Karpas-422 (cell line): Measurements from ENCODE around the gene TWIST2. TPM values are rescaled to one million over a fixed set of nuclear protein-coding genes. Genes with fewer than 3 reads are reported as not detected.

ENCODE experiments used
- DNase-seq: peaks from one replicate; pipeline ENCODE4 v3.0.0-alpha.2; 2015
- H2AFZ ChIP-seq: fragments of 200-600 bp; sonication (generic); 2 replicates; pipeline ENCODE4 v1.6.1; 2014; ENCODE audit warnings: antibody characterized with exemption, low read length, mixed read lengths
- H3K27ac ChIP-seq: fragments of 200-600 bp; sonication (generic); 2 replicates; pipeline ENCODE4 v1.5.1; 2014; ENCODE audit warnings: mild to moderate bottlenecking, low read length, moderate library complexity
- H3K27me3 ChIP-seq: fragments of 200-600 bp; sonication (generic); 2 replicates; pipeline ENCODE4 v1.6.1; 2014; ENCODE audit warnings: low read length, mixed read lengths
- H3K36me3 ChIP-seq: fragments of 200-600 bp; sonication (generic); 2 replicates; pipeline ENCODE4 v1.6.1; 2014; ENCODE audit warnings: low read length, mixed read lengths; ENCODE audit not compliant: insufficient read depth
- H3K4me1 ChIP-seq: fragments of 200-600 bp; sonication (generic); 2 replicates; pipeline ENCODE4 v1.6.1; 2014; ENCODE audit warnings: mild to moderate bottlenecking, low read length, mixed read lengths
- H3K4me2 ChIP-seq: fragments of 200-600 bp; sonication (generic); 2 replicates; pipeline ENCODE4 v1.6.1; 2014; ENCODE audit warnings: low read length, low read depth, mild to moderate bottlenecking; ENCODE audit not compliant: poor library complexity, severe bottlenecking
- H3K4me3 ChIP-seq: fragments of 200-600 bp; sonication (generic); 2 replicates; pipeline ENCODE4 v1.5.1; 2014; ENCODE audit warnings: mild to moderate bottlenecking, antibody characterized with exemption, low read length, mixed read lengths
- H3K79me2 ChIP-seq: fragments of 200-600 bp; sonication (generic); 2 replicates; pipeline ENCODE4 v1.6.1; 2014; ENCODE audit warnings: mild to moderate bottlenecking, low read length, mixed read lengths
- H3K9ac ChIP-seq: fragments of 200-600 bp; sonication (generic); 2 replicates; pipeline ENCODE4 v1.6.0; 2014; ENCODE audit warnings: low read length
- H3K9me2 ChIP-seq: fragments of 200-600 bp; sonication (generic), shearing (Covaris generic); replicated peaks from 2 replicates; pipeline ENCODE4 v1.6.0; 2014; ENCODE audit warnings: mild to moderate bottlenecking, low read length, moderate library complexity; ENCODE audit not compliant: insufficient read depth
- H3K9me3 ChIP-seq: fragments of 300-700, 200-600 bp; sonication (generic); 2 replicates; pipeline ENCODE4 v1.6.1; 2014; ENCODE audit warnings: low read length, mixed read lengths
- H4K20me1 ChIP-seq: fragments of 200-600 bp; sonication (generic); 2 replicates; pipeline ENCODE4 v1.6.1; 2014; ENCODE audit warnings: mild to moderate bottlenecking, antibody characterized with exemption, low read length, low read depth; ENCODE audit not compliant: insufficient read depth
- total RNA-seq: library from RNA; depleted of rRNA; stranded (reverse); fragments of >200 nt; shearing (Covaris generic); gene quantifications from 2 replicates; pipeline ENCODE4 v1.2.3, GENCODE V29; 2014; ENCODE audit warnings: low replicate concordance

TWIST2 gene
- total RNA-seq, 1 experiment from 2014 or later = 0.67 TPM

DNA sequence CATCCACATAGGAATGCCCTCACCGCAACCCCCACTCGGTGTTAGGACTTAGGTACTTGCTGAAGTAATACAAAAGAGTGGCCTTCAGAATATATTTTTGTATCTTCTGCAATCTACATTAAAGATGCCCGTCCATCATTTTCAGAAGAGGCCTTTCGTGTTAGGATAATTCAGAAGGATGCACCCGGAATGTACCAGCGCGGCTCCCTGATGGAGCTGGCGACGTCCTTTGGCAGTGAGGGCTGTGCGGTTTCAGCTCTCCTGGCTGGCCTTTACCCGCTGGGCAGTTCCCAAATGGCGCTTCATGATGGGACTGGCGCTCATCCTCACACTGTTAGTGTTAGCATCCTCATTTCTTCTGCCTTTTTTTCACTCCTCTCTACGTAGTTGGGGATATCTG is 15.3 kb downstream of the TWIST2 start:
- no peaks in the 10 kb centered on the region for H3K9me3 ChIP-seq
- H3K27me3 ChIP-seq = no peaks in the 10 kb centered on the region
- no peak overlapping the region for H3K4me2 ChIP-seq
- H3K4me1 ChIP-seq = peaks cover 4% of the 10 kb centered on the region
- H3K27ac ChIP-seq = no peak overlapping the region
- H3K9ac ChIP-seq = no peak overlapping the region
- no peak for DNase-seq
- H3K36me3 ChIP-seq = no peaks in the 10 kb centered on the region
- H4K20me1 ChIP-seq = no peaks in the 10 kb centered on the region
- no peak overlapping the region for H2AFZ ChIP-seq
- H3K79me2 ChIP-seq = no peaks in the 10 kb centered on the region
- no peak overlapping the region for H3K4me3 ChIP-seq
- H3K9me2 ChIP-seq = no peaks in the 10 kb centered on the region

DNA sequence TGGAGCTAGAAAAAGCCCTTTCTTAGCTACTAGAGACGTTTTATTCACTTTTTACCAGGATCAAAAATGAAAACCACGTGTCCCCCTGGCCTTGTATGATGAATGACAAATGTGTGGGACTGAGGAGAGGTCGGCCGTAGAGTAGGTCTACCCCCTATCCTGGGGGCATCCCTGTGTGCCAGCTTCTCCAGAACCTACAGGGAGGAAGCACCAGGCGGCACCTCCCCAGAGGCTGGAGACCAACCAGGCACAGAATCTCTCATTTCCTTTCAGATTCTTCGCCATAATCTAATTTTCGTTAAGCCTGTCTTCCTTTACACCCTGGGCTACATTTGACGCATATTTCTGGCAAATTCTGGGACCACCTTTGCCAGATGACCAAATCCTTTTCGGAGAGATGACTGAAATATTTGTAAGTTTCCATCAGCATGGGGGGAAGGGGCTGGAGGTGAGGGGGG is 15.9 kb downstream of the TWIST2 start:
- no peak overlapping the region for H3K9ac ChIP-seq

GRCh38 chr2:238864207-238865014 is 16.5 kb downstream of the TWIST2 start:
- Histone ChIP-seq H3K79me2 (no peaks in the 10 kb centered on the region), H3K9ac (no peak overlapping the region), H3K27me3 (no peaks in the 10 kb centered on the region), H4K20me1 (no peaks in the 10 kb centered on the region), H3K27ac (no peak overlapping the region), H3K9me3 (no peaks in the 10 kb centered on the region), H3K36me3 (no peaks in the 10 kb centered on the region), H2AFZ (no peak overlapping the region), H3K4me1 (no peaks in the 10 kb centered on the region), H3K4me3 (no peak overlapping the region), H3K9me2 (no peaks in the 10 kb centered on the region), H3K4me2 (no peak overlapping the region)
- DNase-seq = no peak

More for the DNA sequence above, 15.9 kb downstream of the TWIST2 start:
- Histone ChIP-seq H3K9me3 (no peaks in the 10 kb centered on the region), H4K20me1 (no peaks in the 10 kb centered on the region), H3K27ac (no peak overlapping the region), H3K4me2 (no peak overlapping the region), H3K27me3 (no peaks in the 10 kb centered on the region), H3K36me3 (no peaks in the 10 kb centered on the region), H2AFZ (no peak overlapping the region), H3K79me2 (no peaks in the 10 kb centered on the region), H3K9me2 (no peaks in the 10 kb centered on the region), H3K4me1 (no peaks in the 10 kb centered on the region), H3K4me3 (no peak overlapping the region)
- no peak for DNase-seq

DNA sequence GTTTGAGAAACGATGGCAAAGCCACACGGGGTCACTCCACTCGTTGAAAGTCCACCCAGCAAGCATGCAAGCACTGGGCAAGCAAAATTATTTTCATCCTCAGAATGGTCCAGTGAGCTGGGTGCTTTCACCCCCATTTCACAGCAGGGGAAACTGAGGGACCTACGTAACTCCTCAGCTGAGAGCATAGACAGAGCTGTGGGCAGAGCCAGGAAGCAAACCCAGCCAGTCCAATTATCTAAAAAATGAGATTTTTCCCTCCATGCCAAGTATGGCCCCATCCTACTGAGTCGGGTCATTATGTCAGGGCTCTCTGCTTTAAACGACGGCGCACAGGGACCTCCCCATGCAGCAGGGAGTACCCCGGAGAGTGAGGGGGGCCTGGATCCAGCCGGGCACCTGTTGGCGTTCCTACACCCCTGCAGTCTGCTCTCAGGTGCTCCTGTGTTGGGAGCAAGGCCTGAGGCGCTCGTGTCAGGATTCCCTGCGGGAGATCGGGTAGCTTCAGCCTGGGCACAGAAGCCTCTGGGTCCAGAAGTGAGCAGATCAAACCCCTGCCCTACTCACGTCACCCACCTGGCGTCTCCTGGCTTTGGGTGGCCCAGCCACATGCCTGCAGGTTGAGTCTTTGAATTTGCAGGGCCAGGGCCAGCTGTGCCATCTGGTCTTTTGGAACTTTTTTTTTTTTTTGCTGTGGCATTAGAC is 17.3 kb downstream of the TWIST2 start:
- Histone ChIP-seq H3K9me2 (no peaks in the 10 kb centered on the region), H3K36me3 (no peaks in the 10 kb centered on the region), H3K4me2 (no peak overlapping the region), H3K27ac (no peak overlapping the region), H3K4me3 (no peak overlapping the region), H3K9me3 (no peaks in the 10 kb centered on the region), H3K9ac (no peak overlapping the region), H3K79me2 (no peaks in the 10 kb centered on the region), H3K4me1 (no peaks in the 10 kb centered on the region), H4K20me1 (no peaks in the 10 kb centered on the region), H2AFZ (no peak overlapping the region), H3K27me3 (no peaks in the 10 kb centered on the region)
- DNase-seq = no peak

DNA sequence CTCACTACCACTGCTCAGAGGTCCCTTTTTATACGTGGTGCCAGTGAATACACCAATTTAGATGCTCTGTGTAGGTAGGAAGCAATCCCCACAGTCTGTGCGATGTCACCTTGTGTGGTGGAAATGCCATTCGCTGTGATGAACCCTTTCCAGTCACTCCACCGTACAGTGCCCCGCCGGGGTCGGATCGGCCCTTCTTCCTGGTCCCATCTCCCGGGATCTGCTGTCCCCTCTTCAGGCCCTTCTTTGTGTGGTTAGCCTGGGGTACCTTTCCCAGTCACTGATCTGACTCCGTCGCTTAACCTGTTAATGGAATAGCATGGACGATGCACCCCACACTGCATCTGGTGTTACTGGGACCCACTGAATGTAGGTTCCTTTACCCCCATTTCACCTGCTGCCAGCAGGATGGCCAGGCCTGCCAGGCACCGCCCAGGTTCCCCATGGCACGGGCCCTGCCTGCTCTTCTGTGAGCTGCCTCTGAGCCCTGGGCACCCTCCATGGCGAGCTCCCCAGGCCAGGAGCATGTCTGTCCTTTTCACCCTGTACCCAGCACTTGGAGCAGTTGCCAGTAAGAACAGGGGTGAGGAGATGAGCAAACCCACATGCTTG is 18.0 kb downstream of the TWIST2 start:
- Histone ChIP-seq H3K9ac (no peak overlapping the region), H3K27me3 (no peaks in the 10 kb centered on the region), H4K20me1 (no peaks in the 10 kb centered on the region), H3K4me2 (no peak overlapping the region), H3K4me1 (no peaks in the 10 kb centered on the region), H3K4me3 (no peak overlapping the region), H3K27ac (no peak overlapping the region), H3K9me3 (no peaks in the 10 kb centered on the region), H2AFZ (no peak overlapping the region), H3K36me3 (no peaks in the 10 kb centered on the region), H3K9me2 (no peaks in the 10 kb centered on the region), H3K79me2 (no peaks in the 10 kb centered on the region)
- no peak for DNase-seq

GRCh38 chr2:238866656-238867277 is 18.9 kb downstream of the TWIST2 start:
- no peak overlapping the region for H2AFZ ChIP-seq
- no peaks in the 10 kb centered on the region for H3K4me1 ChIP-seq
- H3K9me3 ChIP-seq = no peaks in the 10 kb centered on the region
- H3K36me3 ChIP-seq = no peaks in the 10 kb centered on the region
- H3K27me3 ChIP-seq = no peaks in the 10 kb centered on the region
- H3K9me2 ChIP-seq = no peaks in the 10 kb centered on the region
- H3K79me2 ChIP-seq = no peaks in the 10 kb centered on the region
- no peak for DNase-seq
- no peak overlapping the region for H3K9ac ChIP-seq
- no peak overlapping the region for H3K4me3 ChIP-seq
- no peak overlapping the region for H3K27ac ChIP-seq
- no peaks in the 10 kb centered on the region for H4K20me1 ChIP-seq
- no peak overlapping the region for H3K4me2 ChIP-seq

- H3K9me3 ChIP-seq = no peaks in the 10 kb centered on the region
- H3K36me3 ChIP-seq = no peaks in the 10 kb centered on the region
- no peak overlapping the region for H3K9ac ChIP-seq
- no peak overlapping the region for H3K4me2 ChIP-seq
- no peak overlapping the region for H3K27ac ChIP-seq
- no peak overlapping the region for H2AFZ ChIP-seq
- H3K27me3 ChIP-seq = no peaks in the 10 kb centered on the region
- no peaks in the 10 kb centered on the region for H4K20me1 ChIP-seq
- no peaks in the 10 kb centered on the region for H3K4me1 ChIP-seq
- no peak for DNase-seq
- H3K4me3 ChIP-seq = no peak overlapping the region
- no peaks in the 10 kb centered on the region for H3K9me2 ChIP-seq
- no peaks in the 10 kb centered on the region for H3K79me2 ChIP-seq
Measured at GRCh38 chr2:238868067-238868524, 20.2 kb downstream of the TWIST2 start.
